DOHH2 (cell line): ENCODE measurements around the gene CEACAM4.

Source experiments
- EZH2phosphoT487 ChIP-seq: fragments of 200-600 bp; sonication (generic); IDR thresholded peaks from 2 replicates; pipeline ENCODE4 v1.6.1; 2017; ENCODE audit warnings: borderline replicate concordance, mild to moderate bottlenecking, antibody characterized with exemption, low read length, moderate library complexity, mixed read lengths
- TF ChIP-seq, protein P1 (sequence below): fragments of 200-600 bp; sonication (generic); IDR thresholded peaks from one replicate; pipeline ENCODE4 v1.5.1; 2014; ENCODE audit warnings: antibody characterized with exemption, mild to moderate bottlenecking, low read depth, low read length; ENCODE audit not compliant: poor library complexity, severe bottlenecking

DNA sequence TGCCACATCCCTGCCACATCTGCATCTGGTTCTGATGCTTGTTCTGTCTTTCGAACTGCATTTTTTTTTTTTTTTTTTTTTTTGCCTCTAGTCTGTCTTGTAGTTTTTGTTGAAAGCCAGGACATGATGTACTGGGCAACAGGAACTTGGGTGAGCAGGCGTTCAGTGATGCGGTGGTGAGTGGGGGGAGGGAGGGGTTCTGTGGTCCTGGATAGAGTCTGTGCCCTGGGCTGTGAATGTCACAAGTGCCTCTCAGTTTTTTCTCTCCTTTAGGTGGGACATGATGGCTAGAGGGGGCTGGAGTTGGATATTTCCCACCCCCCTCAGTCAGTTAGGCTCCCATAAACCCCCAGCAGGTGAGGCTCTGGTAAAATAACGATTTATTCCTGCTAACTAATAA is 3.5 kb downstream of the CEACAM4 start:
- TF ChIP-seq, protein P1, sequence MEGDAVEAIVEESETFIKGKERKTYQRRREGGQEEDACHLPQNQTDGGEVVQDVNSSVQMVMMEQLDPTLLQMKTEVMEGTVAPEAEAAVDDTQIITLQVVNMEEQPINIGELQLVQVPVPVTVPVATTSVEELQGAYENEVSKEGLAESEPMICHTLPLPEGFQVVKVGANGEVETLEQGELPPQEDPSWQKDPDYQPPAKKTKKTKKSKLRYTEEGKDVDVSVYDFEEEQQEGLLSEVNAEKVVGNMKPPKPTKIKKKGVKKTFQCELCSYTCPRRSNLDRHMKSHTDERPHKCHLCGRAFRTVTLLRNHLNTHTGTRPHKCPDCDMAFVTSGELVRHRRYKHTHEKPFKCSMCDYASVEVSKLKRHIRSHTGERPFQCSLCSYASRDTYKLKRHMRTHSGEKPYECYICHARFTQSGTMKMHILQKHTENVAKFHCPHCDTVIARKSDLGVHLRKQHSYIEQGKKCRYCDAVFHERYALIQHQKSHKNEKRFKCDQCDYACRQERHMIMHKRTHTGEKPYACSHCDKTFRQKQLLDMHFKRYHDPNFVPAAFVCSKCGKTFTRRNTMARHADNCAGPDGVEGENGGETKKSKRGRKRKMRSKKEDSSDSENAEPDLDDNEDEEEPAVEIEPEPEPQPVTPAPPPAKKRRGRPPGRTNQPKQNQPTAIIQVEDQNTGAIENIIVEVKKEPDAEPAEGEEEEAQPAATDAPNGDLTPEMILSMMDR = no peak
- no peak for TF ChIP-seq EZH2phosphoT487
